Measurements from ENCODE around the gene MPP4.
"Not testable (repeated sequence)": the region's sequence is repeated elsewhere in the genome, so short reads cannot be mapped to it uniquely, and the experiment has no call there.

The MPP4 gene

DNA sequence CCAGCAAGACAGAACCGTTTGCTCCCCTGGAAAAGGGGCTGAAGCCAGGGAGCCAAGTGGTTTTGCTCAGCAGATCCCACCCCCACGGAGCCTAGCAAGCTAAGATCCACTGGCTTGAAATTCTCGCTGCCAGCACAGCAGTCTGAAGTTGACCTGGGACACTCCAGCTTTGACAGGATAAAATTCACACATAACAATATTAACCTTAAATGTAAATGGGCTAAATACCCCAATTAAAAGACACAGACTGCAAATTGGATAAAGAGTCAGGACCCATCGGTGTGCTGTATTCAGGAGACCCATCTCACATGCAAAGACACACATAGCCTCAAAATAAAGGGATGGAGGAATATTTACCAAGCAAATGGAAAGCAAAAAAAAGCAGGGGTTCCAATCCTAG lies 27.2 kb downstream of the MPP4 start:
- DNase-seq, result not testable (repeated sequence)

DNA sequence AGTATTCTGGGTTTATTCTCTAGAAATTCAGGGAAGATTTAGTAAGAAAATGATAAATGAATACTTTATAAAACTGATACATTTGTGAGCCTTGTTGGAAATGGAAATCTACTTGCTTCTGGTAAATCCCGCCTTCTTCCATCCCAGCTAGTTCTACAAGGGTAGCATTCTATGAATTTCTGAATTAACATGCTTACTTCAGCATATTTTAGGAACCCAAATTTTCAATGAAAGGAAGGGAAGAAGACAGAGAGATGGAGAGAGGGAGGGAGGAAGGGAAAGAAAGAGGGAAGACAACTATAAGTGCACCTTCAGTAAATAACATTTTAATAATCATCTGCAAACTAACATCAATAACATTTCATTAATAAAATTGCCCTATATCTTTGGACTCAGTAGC lies 28.6 kb downstream of the MPP4 start:
- no peak for DNase-seq

DNA sequence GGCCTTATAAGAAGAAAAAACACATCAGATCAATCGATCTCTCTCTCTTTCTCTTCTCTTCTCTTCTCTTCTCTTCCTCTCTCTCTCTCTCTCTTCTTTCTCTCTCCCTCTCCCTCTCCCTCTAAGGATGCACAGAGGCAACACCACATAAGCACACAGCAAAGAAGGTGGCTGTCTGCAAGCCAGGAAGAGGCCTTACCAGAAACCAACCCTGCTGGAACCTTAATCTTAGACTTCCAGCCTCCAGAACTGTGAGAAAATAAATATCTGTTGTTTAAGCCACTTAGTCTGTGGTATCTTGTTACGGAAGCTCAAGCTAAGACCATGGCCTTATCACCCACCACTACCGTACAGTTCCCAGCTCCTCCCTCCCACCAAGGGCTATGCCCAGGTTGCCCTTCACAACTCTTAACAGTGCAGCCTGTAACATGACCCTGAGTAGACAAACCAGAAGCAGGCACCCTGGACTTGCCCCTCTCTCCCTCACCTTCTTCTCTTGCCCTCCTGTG lies 30.0 kb downstream of the MPP4 start:
- DNase-seq, result no peak

DNA sequence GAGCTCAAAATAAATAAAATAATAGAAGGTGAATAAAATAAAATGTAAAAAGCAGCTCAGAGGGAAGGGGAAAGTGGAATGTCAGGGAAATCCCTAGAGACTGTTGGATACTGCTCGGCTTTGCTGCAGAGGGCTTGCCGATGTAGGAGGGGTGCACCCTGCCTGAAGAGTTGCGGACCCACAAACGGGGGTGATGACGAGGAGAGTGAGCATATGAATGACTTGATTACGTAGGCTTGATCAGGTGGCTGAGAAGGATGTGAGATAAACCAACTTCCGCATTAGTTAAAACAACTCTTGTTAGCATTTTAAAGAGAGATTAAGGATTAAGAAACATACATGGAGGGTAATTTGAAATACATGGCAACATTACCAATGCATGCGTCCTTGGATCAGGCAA lies 34.1 kb downstream of the MPP4 start:
- no peak for DNase-seq

DNA sequence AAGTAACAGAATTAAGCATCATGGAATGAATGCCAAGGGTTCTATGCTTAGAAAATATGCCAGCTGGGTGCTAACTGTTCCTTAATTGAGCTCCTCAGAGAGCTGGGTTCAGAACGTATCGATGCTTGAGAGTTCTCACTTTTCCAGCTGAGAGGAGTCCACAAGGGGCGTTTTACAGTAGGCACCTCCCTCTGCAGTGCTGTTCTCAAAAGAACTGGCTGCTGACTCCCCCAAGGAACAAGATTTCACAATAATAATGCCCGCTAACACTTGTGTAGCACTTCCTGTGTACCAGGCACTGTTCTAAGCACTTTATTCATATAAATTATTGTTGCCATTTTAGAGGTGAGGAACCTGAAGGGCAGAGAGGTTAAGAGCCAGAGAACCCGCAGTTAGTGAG lies 37.1 kb downstream of the MPP4 start:
- no peak for DNase-seq

DNA sequence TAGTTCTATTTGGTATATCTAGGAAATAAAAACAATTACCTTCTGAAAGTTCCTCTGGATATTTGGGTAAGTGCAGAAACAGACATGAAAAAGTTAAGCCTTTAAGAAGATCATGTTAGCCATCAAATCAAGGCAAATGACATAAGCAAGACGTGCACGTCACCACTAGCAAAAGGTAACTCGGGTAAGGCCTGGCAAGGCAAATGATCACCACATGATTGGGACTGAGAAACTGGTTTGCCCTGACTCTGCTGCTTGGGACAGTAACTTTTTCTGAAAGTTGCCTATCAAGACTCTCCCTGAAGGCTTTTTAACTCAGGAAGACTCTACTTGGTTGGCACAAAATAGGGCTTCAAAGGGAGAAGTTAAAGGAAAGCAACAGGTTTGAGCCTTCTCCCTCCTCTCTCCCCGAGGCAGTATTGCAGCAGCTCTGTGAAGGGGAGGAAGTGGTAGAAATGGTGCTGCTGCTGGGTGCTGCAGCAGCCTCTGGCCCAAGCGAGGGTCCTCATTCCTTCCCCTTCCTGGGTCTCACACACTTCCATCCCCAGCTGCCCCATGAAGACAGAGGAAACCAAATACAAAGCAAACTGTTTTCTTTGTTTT lies 38.0 kb downstream of the MPP4 start:
- no peak for DNase-seq

DNA sequence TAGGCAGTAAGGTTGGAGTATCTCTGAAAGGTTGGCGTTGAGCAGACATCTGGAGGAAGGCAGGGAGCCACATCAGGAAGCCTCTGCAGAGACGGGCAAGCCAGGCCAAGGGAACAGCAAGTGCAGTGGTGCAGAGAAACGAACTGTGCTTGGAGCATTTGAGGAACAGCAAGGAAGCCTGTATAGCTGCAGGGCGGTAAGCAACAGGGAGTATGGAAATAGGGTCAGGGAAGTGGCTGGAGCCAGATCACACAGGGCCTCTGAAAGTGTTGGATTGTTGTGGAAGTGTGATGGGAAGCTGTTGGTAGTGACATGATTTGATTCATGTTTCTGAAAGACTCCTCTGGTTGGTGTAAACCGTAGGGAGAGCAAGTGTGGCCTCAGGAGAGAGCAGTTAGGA lies 41.7 kb downstream of the MPP4 start:
- no peak for DNase-seq

DNA sequence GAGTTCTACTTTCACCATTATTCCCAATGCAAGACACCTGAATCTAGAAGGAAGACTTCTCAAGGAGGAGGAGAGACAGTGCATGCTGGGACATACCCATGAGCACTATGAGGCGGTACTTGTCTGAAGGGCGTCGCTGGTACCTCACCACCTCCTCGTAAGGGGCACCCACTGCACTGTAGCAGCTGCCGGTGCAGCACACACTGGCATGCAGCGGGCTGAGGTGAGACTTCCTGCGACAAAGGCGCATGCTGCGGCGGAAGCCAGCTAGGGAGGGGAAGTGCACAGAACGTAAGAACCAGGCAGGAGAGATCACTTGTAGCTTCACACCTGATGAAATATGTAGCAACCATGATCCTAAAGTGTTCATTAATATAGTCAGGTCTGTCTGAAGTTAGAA lies 42.3 kb downstream of the MPP4 start:
- no peak for DNase-seq

DNA sequence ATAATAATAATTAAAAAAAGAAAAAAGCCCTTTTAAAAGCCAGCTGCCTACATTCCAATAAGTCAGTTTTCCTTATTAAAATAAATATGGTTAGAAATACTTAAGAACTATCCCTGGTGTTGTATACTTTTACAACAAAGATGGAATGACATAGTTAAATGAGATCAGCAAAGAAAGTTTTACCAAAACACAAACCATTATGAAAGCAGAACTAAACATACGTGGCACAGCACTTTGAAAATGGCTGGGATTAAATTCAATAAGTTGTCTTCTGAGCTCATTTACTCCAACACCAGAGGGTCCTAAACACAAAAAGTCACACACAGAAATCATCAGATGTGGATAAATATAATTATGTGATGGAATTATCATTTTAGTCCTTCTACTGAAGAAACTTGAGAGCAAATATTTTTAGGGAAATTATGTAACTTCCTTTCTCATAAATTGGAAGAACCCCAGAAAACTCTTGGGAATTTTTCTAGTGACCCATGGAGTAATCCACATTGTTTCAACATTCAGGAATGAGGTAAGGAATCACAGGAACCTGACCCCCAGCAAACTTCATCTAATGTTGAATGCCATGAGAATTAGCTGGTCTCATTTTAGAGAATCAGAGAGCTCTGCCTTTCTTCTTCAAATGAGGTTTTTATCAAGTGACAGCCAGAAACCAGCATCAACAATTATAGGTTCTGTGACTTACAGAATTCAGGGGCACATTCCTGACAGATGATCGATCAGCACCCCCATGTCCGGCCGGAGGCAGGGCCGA lies 43.6 kb downstream of the MPP4 start:
- DNase-seq, result no peak

DNA sequence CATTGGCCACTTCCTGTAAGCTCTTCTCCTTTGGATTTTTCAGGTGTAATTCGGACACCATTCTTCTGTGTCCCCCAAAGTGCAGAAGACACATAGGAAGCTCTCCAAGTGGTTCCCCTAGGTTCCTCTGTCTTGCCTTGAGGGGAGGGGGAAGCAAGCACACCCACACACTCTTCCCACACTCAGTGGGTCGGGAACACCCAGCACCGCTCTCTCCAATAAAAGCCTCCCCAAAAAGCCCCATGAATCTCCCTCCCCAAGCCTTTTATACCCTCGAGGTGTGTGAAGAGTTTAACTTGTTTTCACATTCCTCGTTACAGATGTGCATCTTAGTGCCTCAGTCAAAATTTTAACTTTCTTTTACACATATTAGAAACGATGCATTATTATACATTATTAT lies 45.2 kb downstream of the MPP4 start:
- no peak for DNase-seq

DNA sequence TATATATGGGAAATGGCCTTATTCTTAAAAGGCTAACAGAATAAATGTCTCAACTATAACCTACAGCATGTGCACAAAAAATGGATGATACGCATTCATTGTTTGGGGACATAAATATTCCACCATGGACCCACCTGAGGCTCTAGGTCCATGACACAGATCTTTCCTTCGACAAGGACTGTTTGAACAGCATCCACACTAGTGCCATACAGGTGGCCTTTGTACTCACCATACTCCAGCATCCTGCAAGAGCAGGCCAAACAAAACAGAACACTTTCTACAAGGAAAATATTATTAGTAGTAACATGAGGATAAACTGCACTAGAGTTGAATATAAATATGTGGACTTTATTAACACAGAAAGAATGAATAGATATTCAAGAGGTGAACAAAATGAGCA lies 49.0 kb downstream of the MPP4 start:
- DNase-seq, result no peak

DNA sequence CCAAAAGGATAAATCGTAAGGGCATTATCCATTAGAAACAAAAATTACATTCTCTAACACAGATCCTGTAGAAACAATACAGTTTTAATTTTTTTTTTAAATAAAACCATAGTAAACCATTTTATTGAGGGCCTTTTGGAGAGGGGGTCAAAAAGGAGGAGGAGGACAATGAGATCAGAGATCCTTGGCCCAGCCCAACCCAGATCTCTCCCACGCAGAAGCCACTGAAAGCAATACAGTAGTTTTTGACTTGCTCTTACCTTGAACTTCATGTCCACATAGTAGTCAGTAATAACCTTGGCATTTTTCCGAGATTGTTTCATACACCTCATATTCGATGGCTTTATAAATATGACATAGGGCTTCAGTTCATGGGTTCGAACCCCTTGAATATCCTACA lies 51.0 kb downstream of the MPP4 start:
- DNase-seq, result no peak

DNA sequence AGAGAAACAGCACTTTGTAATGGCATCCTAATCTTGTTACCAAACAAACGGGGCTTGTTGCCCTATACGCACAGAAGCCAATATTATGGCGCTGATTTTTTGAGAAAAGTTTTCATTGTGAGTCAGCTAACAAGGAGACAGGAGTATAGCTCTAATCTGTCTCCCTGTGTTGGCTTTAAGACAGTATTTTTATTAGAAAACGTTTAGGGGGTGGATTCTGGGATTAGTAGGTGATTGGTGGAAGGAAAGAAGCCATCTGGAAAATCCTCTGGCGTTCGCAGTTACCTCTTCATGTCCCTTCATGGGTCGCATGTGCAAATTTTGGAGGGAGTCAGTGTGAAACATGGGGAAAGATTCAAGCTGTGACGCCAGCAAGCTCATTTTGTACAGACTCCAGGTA lies 54.4 kb downstream of the MPP4 start:
- DNase-seq, result no peak

DNA sequence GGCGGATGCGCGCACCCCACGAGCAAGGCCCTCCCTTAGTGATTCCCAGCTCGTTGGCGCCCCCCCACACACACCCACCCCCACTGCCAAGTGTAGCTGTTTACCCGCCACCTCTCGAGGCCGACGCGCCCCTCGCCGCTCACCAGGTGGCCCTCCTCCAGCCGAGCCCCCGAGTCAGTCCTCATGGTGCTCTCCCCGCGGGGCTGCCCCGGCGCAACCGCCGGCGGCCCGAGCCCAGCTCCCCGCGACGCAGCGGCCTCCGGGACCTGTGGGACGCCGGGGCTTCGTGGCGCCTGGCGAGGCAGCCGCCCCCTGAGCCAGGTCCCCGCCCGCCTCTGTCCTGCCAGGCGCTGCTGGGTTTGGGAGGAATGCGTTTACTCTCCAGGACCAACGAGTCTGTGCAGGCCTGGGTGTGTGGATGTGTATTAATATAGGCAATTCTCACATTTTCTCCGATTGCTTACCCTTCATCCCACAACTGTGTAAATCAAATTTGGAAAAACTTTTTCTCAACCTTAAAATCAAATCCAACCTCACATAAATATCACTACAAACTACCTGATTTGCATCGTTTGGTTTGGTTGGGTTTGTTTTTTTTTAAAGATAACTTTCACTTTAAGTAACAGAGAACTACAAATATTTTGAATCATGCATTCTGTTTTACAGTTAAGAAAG lies 55.1 kb downstream of the MPP4 start, which contains the start of gene TMEM237:
TMEM237 (minus strand) TSS at position 288 of the 675 bp plus-strand sequence; CDS start at position 185, 103 bp downstream.
- DNase-seq, result peak; percentile 82

DNA sequence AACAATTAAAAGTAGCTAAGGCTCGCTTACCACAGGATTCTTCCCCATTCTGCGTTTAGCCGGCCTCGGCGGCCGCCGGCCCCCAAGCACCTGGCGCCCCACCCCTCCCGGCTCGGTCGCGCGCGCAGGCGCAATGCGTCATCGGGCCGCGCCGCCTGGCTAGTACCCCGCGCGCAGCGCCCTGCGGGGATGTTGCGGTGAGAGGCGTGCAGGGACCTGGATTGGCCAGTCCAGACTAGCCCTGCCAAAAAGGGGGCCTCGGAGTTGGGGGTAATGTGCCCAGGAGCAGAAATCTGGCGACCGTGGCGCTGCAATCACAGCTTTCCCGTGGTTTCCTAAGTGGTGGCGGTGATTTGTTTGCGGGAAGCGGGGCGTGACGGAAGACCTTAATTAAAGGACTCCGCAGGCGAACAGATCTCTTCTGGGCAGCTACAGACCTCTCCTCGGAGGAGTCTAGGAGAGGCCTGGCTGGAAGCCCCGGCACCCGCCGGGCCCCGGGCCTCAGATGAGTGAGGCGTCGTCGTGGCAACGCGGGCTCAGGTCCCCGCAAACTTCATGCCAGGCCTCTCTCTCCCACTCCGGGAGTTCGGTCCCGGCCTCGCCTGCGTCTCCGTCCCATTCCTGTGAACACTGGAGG lies 55.7 kb downstream of the MPP4 start:
- DNase-seq, result peak; percentile 93

DNA sequence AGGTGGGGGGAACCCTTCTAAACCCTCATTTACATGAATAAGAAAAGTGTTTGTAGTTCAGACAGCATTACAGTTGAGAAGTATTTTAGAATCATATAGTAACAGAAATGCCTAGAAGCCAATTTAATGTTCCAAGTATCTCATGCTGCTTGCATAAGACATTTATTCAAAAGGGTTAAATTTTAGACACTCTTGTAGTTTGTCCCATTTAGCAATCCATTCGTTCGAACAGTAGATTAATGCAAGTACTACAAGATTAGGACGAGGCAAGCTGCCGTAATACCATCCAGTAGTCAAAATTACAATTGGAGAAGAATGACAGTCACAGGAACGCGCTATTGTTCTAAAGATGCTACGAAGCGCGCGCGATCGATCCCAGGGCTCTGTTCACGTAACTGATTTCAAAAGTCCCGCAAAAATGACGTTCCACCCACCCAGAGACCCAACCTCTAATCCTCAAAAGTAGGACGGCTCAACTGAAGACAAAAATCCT lies 56.3 kb downstream of the MPP4 start:
- no peak for DNase-seq

DNA sequence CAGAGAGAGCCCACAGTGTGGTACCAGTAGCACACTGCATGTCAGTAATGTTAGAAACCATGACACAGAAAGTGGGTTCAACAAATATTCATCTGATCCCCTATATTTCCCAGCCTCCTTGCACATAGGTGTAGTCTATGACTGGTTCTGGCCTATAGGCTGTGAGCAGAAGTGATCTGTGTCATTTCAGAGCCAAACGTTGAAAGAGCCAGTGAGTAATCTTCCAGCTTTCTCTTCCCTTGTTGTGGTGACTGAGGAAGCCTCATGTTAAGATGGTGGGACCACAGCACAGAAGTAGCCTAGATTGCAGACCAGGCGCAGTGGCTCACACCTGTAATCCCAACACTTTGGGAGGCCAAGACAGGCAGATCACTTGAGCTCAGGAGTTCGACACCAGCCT lies 59.2 kb downstream of the MPP4 start:
- DNase-seq, result no peak

DNA sequence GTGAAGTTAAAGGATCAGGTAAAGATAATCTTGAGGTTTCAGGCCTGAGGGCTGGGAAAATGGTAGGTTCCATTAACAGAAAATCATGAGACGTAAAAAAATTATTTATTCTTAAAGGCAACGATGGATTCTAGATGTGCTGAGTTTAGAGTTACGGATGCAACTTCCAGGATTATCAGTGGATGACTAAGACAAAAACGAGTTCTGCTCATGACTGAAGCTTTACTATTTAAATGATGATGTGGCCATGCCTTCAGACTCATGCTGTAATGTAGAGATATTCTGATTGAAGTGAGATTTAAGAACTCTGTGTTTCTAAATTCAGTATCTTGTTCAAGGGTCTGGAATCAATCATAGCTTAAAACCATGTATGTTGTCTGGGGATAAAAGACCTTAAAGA lies 60.1 kb downstream of the MPP4 start:
- no peak for DNase-seq

DNA sequence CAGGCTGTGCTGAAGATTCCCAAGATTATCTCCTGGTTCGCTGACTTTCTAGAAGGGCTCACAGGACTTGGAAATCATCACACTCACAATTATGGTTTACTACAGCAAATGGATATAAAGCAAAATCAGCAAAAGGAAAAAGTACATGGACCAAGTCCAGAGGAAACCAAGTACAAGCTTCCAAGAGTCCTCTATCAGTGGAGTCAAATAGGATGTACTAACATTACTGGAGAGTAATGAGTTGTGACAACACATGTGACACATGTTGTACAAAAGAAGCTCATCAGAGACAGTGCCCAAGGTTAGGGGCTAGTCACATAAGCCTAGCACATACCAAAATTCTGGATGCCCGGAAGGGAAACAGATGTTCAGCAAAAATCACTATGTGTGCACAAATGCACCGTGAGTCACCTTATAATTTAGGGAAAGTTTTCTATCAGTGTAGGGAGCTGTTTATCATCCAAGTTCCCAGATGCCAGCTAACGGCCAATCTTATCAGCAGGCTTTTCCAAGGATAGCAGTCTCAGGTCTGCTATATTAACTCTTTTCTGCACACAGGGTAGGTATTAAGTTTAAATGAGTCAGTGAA lies 64.7 kb downstream of the MPP4 start:
- no peak for DNase-seq

DNA sequence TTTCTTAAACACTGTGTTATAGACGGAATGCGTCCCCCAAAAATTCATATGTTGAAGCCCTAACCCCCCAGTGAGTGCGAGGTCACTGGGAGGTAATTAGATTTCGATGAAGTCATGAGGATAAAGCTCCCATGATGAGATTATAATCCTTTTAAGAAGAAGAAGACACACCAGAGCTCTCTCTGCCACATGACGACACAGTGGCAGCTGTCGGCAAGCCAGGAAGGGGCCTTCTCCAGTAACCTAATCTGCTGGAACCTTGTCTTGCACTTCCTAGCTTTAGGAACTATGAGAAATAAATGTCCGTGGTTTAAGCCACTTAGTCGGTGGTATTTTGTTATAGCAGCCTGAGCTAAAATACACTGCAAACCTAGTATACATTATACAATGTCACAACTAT lies 67.4 kb downstream of the MPP4 start:
- DNase-seq, result no peak

DNA sequence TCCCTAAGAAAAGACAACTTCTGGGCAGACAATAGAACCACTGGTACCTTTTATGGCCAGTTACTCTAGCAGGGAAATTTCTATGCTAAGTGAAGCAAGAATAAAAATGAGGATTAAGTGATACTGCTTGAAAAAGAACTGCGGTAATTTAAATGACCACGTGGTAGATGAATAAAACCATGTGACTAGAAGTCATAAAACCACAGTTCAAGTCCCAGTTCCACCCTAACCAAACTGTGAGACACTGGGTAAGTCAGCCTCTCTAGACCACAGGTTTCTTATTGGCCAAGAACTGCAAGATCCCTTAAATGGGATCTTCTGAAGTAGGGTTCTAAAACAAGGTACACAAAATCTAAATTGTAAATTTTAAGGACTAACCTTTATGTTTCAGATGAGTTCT lies 67.9 kb downstream of the MPP4 start:
- DNase-seq, result no peak

DNA sequence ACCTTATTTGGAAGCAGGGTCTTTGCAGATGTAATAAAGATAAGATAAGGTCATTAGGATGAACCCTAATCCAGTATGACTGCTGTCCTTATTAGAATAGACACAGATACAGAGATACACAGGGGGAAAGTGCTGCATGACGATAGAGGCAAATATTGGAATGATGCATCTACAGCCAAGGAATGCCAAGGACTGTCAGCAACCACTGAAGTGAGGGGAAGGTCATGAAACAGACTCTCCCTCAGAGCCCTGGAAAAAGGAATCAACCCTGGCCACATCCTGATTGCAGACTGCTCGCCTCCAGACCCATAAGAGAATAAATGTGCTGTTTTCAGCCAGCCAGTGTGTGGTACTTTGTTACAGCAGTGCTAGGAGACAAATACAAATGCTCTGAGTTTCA lies 69.9 kb downstream of the MPP4 start:
- no peak for DNase-seq

All from right forelimb (tissue), 1 donor.